Left ventricle myocardium inferior (tissue), 1 donor: ENCODE data around the gene GRWD1. TPM values are rescaled to one million over a fixed set of nuclear protein-coding genes. Genes with fewer than 3 reads are reported as not detected.

Experiments used
- DNase-seq: peaks from one replicate; pipeline ENCODE4 v3.0.0-alpha.2; 2020
- H3K27ac ChIP-seq: fragments of 200-600 bp; replicated peaks from 2 replicates; pipeline ENCODE4 v1.8.0; 2021
- H3K27me3 ChIP-seq: fragments of 200-600 bp; 2 replicates; pipeline ENCODE4 v1.8.0; 2021; ENCODE audit warnings: low read depth
- H3K36me3 ChIP-seq: fragments of 200-600 bp; 2 replicates; pipeline ENCODE4 v1.8.0; 2021
- H3K4me1 ChIP-seq: fragments of 200-600 bp; 2 replicates; pipeline ENCODE4 v1.8.0; 2021
- H3K4me3 ChIP-seq: fragments of 200-600 bp; 2 replicates; pipeline ENCODE4 v1.8.0; 2021; ENCODE audit warnings: mild to moderate bottlenecking, moderate library complexity
- H3K9me3 ChIP-seq: fragments of 200-600 bp; replicated peaks from 2 replicates; pipeline ENCODE4 v1.8.0; 2021
- intact Hi-C: fragments of 100-400 bp; cut with micrococcal nuclease; formaldehyde crosslinking; loops from one replicate; pipeline ENCODE4 v1.11.0; 2022
- total RNA-seq: library from RNA; stranded (reverse); fragmentation: NEBNext Ultra II Directional; extraction: Animal tissue kit (Norgen Biotek cat#: 25700); gene quantifications from one replicate; pipeline ENCODE4 v1.2.1, GENCODE V29; 2021
- TF ChIP-seq, protein P1 (sequence below): fragments of 200-600 bp; IDR thresholded peaks from 2 replicates; pipeline ENCODE4 v1.8.0; 2021; ENCODE audit warnings: antibody characterized with exemption, mild to moderate bottlenecking, borderline replicate concordance
- donor health status: DM: no; HTN: yes; CAD: no; lungs with severe emphysema.

Gene GRWD1
- total RNA-seq, 1 donor from 2014 or later: 17.0 TPM

DNA sequence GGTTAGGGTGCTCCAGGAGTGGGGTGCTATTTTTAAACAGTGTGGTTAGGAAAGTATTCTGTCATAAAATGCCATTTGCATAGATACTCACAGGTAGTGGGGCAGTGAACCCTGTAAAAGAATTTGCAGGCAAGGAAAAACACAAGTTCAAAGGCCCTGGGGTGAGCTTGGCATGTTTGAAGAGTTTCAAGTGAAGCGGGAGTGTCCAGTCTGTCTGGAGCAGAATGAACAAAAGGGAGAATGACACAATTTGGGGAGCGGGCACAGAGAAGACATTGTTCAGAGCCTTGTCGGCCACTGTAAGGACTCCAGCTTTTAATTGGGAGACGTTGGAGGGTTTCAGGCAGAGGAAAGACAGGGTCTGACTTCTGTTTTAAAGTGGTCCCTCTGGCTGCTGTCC is 2.8 kb downstream of the GRWD1 start:
- H3K27me3 ChIP-seq: peaks cover 7% of the 10 kb centered on the region
- TF ChIP-seq, protein P1, sequence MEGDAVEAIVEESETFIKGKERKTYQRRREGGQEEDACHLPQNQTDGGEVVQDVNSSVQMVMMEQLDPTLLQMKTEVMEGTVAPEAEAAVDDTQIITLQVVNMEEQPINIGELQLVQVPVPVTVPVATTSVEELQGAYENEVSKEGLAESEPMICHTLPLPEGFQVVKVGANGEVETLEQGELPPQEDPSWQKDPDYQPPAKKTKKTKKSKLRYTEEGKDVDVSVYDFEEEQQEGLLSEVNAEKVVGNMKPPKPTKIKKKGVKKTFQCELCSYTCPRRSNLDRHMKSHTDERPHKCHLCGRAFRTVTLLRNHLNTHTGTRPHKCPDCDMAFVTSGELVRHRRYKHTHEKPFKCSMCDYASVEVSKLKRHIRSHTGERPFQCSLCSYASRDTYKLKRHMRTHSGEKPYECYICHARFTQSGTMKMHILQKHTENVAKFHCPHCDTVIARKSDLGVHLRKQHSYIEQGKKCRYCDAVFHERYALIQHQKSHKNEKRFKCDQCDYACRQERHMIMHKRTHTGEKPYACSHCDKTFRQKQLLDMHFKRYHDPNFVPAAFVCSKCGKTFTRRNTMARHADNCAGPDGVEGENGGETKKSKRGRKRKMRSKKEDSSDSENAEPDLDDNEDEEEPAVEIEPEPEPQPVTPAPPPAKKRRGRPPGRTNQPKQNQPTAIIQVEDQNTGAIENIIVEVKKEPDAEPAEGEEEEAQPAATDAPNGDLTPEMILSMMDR: no peak
- H3K36me3 ChIP-seq: peaks cover 66% of the 10 kb centered on the region
- no peak overlapping the region for H3K4me3 ChIP-seq
- peaks cover 35% of the 10 kb centered on the region for H3K4me1 ChIP-seq
- intact Hi-C loops: no loop called here
- no peak overlapping the region for H3K27ac ChIP-seq
- no peak for DNase-seq
- no peaks in the 10 kb centered on the region for H3K9me3 ChIP-seq

DNA sequence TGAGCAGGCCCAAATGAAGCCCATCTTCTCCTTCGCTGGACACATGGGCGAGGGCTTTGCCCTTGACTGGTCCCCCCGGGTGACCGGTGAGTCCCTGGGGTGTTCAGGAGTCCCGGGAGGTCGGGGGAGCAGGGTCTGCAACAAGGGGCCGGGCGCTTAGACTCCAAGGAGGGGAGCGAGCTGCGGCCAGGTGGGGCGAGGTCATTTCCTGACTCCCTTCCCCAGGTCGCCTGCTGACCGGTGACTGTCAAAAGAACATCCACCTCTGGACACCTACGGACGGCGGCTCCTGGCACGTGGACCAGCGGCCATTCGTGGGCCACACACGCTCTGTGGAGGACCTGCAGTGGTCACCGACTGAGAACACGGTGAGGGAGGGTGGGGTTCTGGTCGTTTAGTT is 4.7 kb downstream of the GRWD1 start:
- no peaks in the 10 kb centered on the region for H3K27me3 ChIP-seq
- no peak overlapping the region for H3K4me3 ChIP-seq
- intact Hi-C loops: no loop called here
- H3K4me1 ChIP-seq: peaks cover 17% of the 10 kb centered on the region
- TF ChIP-seq, protein P1: no peak
- H3K27ac ChIP-seq: no peak overlapping the region
- H3K36me3 ChIP-seq: peaks cover 80% of the 10 kb centered on the region
- DNase-seq: no peak
- H3K9me3 ChIP-seq: no peaks in the 10 kb centered on the region

DNA sequence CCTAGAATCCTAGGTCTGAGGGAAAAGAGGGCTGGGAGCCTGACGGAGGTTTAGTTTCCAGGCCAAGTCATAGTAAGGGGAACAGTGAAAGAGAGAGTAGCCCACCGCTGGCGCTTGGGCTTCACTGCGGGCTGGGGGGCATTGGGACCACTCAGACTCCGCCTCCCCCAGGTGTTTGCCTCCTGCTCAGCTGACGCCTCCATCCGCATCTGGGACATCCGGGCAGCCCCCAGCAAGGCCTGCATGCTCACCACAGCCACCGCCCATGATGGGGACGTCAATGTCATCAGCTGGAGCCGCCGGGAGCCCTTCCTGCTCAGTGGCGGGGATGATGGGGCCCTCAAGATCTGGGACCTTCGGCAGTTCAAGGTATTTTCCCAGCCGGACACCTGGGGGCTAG is 5.1 kb downstream of the GRWD1 start:
- TF ChIP-seq, protein P1: no peak
- H3K4me1 ChIP-seq: peaks cover 15% of the 10 kb centered on the region
- H3K4me3 ChIP-seq: no peak overlapping the region
- intact Hi-C loops: no loop called here
- no peaks in the 10 kb centered on the region for H3K9me3 ChIP-seq
- H3K27ac ChIP-seq: no peak overlapping the region
- no peaks in the 10 kb centered on the region for H3K27me3 ChIP-seq
- no peak for DNase-seq
- peaks cover 84% of the 10 kb centered on the region for H3K36me3 ChIP-seq

DNA sequence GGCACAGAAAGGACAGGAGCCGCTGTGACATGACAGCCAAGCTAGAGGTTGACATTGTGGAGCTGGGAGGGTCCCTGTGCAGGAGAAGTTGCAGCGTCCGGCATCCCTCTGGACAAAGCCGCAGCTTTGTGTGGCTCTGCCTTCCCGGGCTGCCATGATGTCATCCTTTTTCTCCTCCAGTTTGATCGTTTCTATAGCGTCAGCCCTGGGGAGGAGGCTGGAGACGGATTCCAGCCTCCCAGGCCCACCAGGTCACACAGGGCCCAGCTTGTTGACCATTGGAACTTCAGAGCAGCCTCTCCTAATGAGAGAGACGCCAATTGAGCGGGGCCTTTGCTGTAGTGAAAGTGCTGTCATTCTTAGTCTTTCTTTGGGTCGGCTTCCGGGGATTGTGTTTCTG is 5.8 kb downstream of the GRWD1 start:
- TF ChIP-seq, protein P1: no peak

DNA sequence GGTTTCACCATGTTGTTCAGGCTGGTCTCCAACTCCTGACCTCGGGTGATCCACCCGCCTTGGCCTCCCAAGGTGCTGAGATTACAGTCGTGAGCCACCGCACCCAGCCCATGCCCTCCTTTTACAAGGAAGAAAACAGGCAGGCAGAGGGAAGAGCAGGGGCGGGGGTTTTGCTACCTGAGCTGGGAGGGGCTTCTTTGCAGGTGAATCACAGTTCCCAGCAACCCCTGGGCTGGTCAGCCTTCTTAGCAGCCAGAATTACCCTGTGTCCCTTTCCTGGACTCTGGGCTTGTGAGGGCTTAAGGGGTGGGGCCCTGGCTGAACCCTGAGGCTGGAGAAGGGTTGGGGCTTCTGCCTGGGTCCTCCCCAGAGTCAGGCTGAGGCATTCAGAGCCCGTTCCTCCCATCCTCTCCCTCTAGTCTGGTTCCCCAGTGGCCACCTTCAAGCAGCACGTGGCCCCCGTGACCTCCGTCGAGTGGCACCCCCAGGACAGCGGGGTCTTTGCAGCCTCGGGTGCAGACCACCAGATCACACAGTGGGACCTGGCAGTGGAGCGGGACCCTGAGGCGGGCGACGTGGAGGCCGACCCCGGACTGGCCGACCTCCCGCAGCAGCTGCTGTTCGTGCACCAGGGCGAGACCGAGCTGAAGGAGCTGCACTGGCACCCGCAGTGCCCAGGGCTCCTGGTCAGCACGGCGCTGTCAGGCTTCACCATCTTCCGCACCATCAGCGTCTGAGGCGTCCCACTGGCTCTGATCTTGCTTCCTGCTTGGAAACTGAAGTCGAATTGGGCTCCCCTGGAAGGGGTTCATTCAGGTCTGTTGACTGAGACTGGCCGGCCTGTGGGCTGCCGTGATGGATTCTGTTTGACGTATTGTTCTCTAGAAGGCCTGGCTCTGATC is 6.8 kb downstream of the GRWD1 start:
- intact Hi-C loops: no loop called here
- no peak overlapping the region for H3K4me3 ChIP-seq
- H3K9me3 ChIP-seq: no peaks in the 10 kb centered on the region
- TF ChIP-seq, protein P1: no peak
- H3K4me1 ChIP-seq: peaks cover 4% of the 10 kb centered on the region
- no peaks in the 10 kb centered on the region for H3K27me3 ChIP-seq
- DNase-seq: no peak
- H3K27ac ChIP-seq: no peak overlapping the region
- peaks cover 81% of the 10 kb centered on the region for H3K36me3 ChIP-seq

More for the DNA sequence above, 5.8 kb downstream of the GRWD1 start:
- no peak for DNase-seq
- no peaks in the 10 kb centered on the region for H3K9me3 ChIP-seq
- peaks cover 7% of the 10 kb centered on the region for H3K4me1 ChIP-seq
- no peaks in the 10 kb centered on the region for H3K27me3 ChIP-seq
- H3K27ac ChIP-seq: no peak overlapping the region
- peaks cover 88% of the 10 kb centered on the region for H3K36me3 ChIP-seq
- no peak overlapping the region for H3K4me3 ChIP-seq
- intact Hi-C loops: no loop called here
